HCT116 (cell line): ENCODE data around the gene TAF4. TPM values are rescaled to one million over a fixed set of nuclear protein-coding genes. Genes with fewer than 3 reads are reported as not detected.

Experiments used
- ATAC-seq: fragments of 200-7000 bp; cut with Tn5 transposase; 2 replicates; pipeline ENCODE4 v1.9.1; 2020; ENCODE audit warnings: mild to moderate bottlenecking, moderate library complexity
- BruUV-seq: library from RNA; stranded (reverse); fragments of 400-500 nt; replicated peaks from 2 replicates; lab custom pipeline; 2021; lab: Mats Ljungman, UMichigan
- CTCF ChIA-PET: fragments of 300-600 bp; sonication (Branson Sonifier 250); formaldehyde crosslinking; loops from one replicate; lab custom pipeline; 2021; ENCODE audit warnings: antibody characterized with exemption; lab: Charles Lee
- POLR2A ChIA-PET: fragments of 300-600, 350-600 bp; sonication (Branson Sonifier 250); formaldehyde crosslinking; loops from one replicate; lab custom pipeline; 2021; ENCODE audit warnings: antibody characterized with exemption; lab: Charles Lee
- RAD21 ChIA-PET, 2 experiments: fragments of 300-600 bp; sonication (Branson Sonifier 250); formaldehyde crosslinking; loops; one replicate each; lab custom pipeline; 2023; ENCODE audit warnings: low total read pairs in 2 of 2; ENCODE audit not compliant: uncharacterized antibody in 2 of 2, unreplicated experiment in 2 of 2, low non-redundant PET in 1 of 2; lab: Charles Lee
- DNase-seq: peaks from one replicate; pipeline ENCODE4 v3.0.0-alpha.2; 2010; ENCODE audit warnings: low read depth, low spot score
- H2AFZ ChIP-seq: fragments of 200-600 bp; shearing (Covaris generic), sonication (generic); 2 replicates; pipeline ENCODE4 v1.6.1; 2017; ENCODE audit warnings: low read depth, mixed run types, mixed read lengths, antibody characterized with exemption, low read length; ENCODE audit not compliant: poor library complexity, severe bottlenecking
- H3K27ac ChIP-seq: 2 replicates; pipeline ENCODE4 v1.5.1; 2012; ENCODE audit warnings: low read depth, low read length
- H3K27me3 ChIP-seq: fragments of 200-600 bp; sonication (generic); 2 replicates; pipeline ENCODE4 v1.6.1; 2016; ENCODE audit warnings: mixed run types, low read length, mixed read lengths; ENCODE audit not compliant: insufficient read depth
- H3K36me3 ChIP-seq, 2 experiments: fragments of 200-500 bp in 1 of 2; fragments of 200-600 bp in 1 of 2; sonication (Bioruptor generic) in 1 of 2; sonication (generic) in 1 of 2; 2 replicates each; pipeline versions ENCODE4 v1.5.1 to v1.6.1; 2014 to 2016; ENCODE audit warnings: low read length in 2 of 2, inconsistent platforms in 1 of 2, mixed read lengths in 1 of 2, mixed run types in 1 of 2; ENCODE audit not compliant: insufficient read depth in 2 of 2, control insufficient read depth in 1 of 2
- H3K4me1 ChIP-seq, 2 experiments: fragments of 200-600 bp in 1 of 2; sonication (generic) in 1 of 2; 2 replicates each; pipeline versions ENCODE4 v1.5.1 to v1.6.1; 2012 to 2017; ENCODE audit warnings: low read length in 2 of 2, inconsistent platforms in 1 of 2, mild to moderate bottlenecking in 1 of 2, mixed read lengths in 1 of 2, mixed run types in 1 of 2, moderate library complexity in 1 of 2; ENCODE audit not compliant: insufficient read depth in 2 of 2, control insufficient read depth in 1 of 2
- H3K4me2 ChIP-seq: fragments of 200-600 bp; sonication (generic); 2 replicates; pipeline ENCODE4 v1.6.1; 2017; ENCODE audit warnings: mixed run types, low read length, mixed read lengths
- H3K4me3 ChIP-seq, 2 experiments: fragments of 200-600 bp in 1 of 2; sonication (generic) in 1 of 2; replicated peaks in 1 of 2; 2 replicates each; pipeline ENCODE4 v1.5.1; 2011 to 2016; ENCODE audit warnings: low read length in 2 of 2, control low read depth in 1 of 2, low read depth in 1 of 2, mild to moderate bottlenecking in 1 of 2, mixed read lengths in 1 of 2, mixed run types in 1 of 2
- H3K79me2 ChIP-seq: fragments of 200-600 bp; sonication (generic); 2 replicates; pipeline ENCODE4 v1.6.1; 2017; ENCODE audit warnings: mild to moderate bottlenecking, mixed run types, low read length, moderate library complexity, mixed read lengths; ENCODE audit not compliant: insufficient read depth
- H3K9ac ChIP-seq: fragments of 200-600 bp; sonication (generic); 2 replicates; pipeline ENCODE4 v1.6.1; 2016; ENCODE audit warnings: low read length, mixed read lengths
- H3K9me2 ChIP-seq: fragments of 200-600 bp; sonication (generic), shearing (Covaris generic); 2 replicates; pipeline ENCODE4 v1.6.1; 2017; ENCODE audit warnings: mixed run types, mild to moderate bottlenecking, moderate library complexity; ENCODE audit not compliant: insufficient read depth
- H3K9me3 ChIP-seq, 2 experiments: fragments of 200-500 bp in 1 of 2; fragments of 200-600 bp in 1 of 2; sonication (Bioruptor generic) in 1 of 2; sonication (generic) in 1 of 2; 2 replicates each; pipeline ENCODE4 v1.6.1; 2014 to 2017; ENCODE audit warnings: low read length in 2 of 2, mixed read lengths in 2 of 2, inconsistent platforms in 1 of 2, low read depth in 1 of 2, mild to moderate bottlenecking in 1 of 2, mixed run types in 1 of 2, moderate library complexity in 1 of 2; ENCODE audit not compliant: control insufficient read depth in 1 of 2, insufficient read depth in 1 of 2
- H4K20me1 ChIP-seq: fragments of 200-600 bp; sonication (generic), shearing (Covaris generic); 2 replicates; pipeline ENCODE4 v1.6.1; 2017; ENCODE audit warnings: mixed run types, mild to moderate bottlenecking, moderate library complexity; ENCODE audit not compliant: insufficient read depth
- CBX3 ChIP-seq: IDR thresholded peaks from 2 replicates; pipeline ENCODE4 v1.6.1; 2012; ENCODE audit warnings: low read depth
- CEBPB ChIP-seq: IDR thresholded peaks from 2 replicates; pipeline ENCODE4 v1.6.1; 2012; ENCODE audit warnings: low read depth
- EZH2 ChIP-seq: fragments of 200-600 bp; sonication (generic); IDR thresholded peaks from 2 replicates; pipeline ENCODE4 v1.6.1; 2017; ENCODE audit warnings: antibody characterized with exemption, mixed run types
- EZH2phosphoT487 ChIP-seq: fragments of 200-600 bp; IDR thresholded peaks from 2 replicates; pipeline ENCODE4 v1.6.1; 2018; ENCODE audit warnings: antibody characterized with exemption, borderline replicate concordance
- JUND ChIP-seq: IDR thresholded peaks from 2 replicates; pipeline ENCODE4 v1.6.1; 2012
- POLR2AphosphoS5 ChIP-seq: IDR thresholded peaks from 2 replicates; pipeline ENCODE4 v1.6.1; 2011; ENCODE audit warnings: mild to moderate bottlenecking, low read depth, low read length, moderate library complexity
- RAD21 ChIP-seq: IDR thresholded peaks from 2 replicates; pipeline ENCODE4 v1.6.1; 2012; ENCODE audit warnings: low read depth, mild to moderate bottlenecking
- SIN3A ChIP-seq: IDR thresholded peaks from 2 replicates; pipeline ENCODE4 v1.6.1; 2012; ENCODE audit warnings: low read depth
- SRF ChIP-seq: IDR thresholded peaks from 2 replicates; pipeline ENCODE4 v1.6.1; 2012; ENCODE audit warnings: low read depth
- YY1 ChIP-seq: IDR thresholded peaks from 2 replicates; pipeline ENCODE4 v1.6.1; 2011; ENCODE audit warnings: low read length, low read depth, moderate library complexity, mild to moderate bottlenecking; ENCODE audit not compliant: insufficient replicate concordance; ENCODE audit errors: extremely low read depth
- ZFX ChIP-seq: fragments of 450-650 bp; IDR thresholded peaks from 2 replicates; pipeline ENCODE4 v1.6.1; 2017
- ZNF274 ChIP-seq: fragments of 200-500 bp; sonication (Bioruptor generic); IDR thresholded peaks from 2 replicates; pipeline ENCODE4 v1.6.1; 2014; ENCODE audit warnings: mild to moderate bottlenecking, low read depth, low read length, inconsistent platforms
- intact Hi-C: fragments of 100-400 bp; cut with micrococcal nuclease; formaldehyde crosslinking; loops from 2 replicates; pipeline ENCODE4 v1.10.0; 2022
- total RNA-seq: library from RNA; stranded (reverse); gene quantifications from one replicate; pipeline ENCODE4 v1.2.1, GENCODE V29; 2021; ENCODE audit not compliant: unreplicated experiment
- TF ChIP-seq, protein P1 (sequence below): IDR thresholded peaks from 2 replicates; pipeline ENCODE4 v1.6.1; 2012; ENCODE audit warnings: low read depth
- TF ChIP-seq, protein P2 (sequence below): IDR thresholded peaks from 2 replicates; pipeline ENCODE4 v1.6.1; 2012
- TF ChIP-seq, protein P3 (sequence below): IDR thresholded peaks from 2 replicates; pipeline ENCODE4 v1.6.1; 2011; ENCODE audit warnings: mild to moderate bottlenecking, low read length, moderate library complexity; ENCODE audit not compliant: insufficient replicate concordance; ENCODE audit errors: extremely low read depth
- TF ChIP-seq, protein P4 (sequence below): IDR thresholded peaks from 2 replicates; pipeline ENCODE4 v1.6.1; 2012
- TF ChIP-seq, protein P5 (sequence below), 3 experiments: fragments of 200-600 bp in 1 of 3; sonication (generic) in 1 of 3; IDR thresholded peaks in 2 of 3; conservative IDR thresholded peaks in 1 of 3; 2 replicates each; pipeline ENCODE4 v1.5.1; 2012 to 2017; ENCODE audit warnings: low read depth in 2 of 3, low read length in 2 of 3, antibody characterized with exemption in 1 of 3, borderline replicate concordance in 1 of 3, control low read depth in 1 of 3, mild to moderate bottlenecking in 1 of 3, mixed read lengths in 1 of 3, mixed run types in 1 of 3, moderate library complexity in 1 of 3; ENCODE audit not compliant: insufficient read depth in 1 of 3

TAF4 gene
- total RNA-seq, 1 experiment from 2014 or later = 26.8 TPM

DNA sequence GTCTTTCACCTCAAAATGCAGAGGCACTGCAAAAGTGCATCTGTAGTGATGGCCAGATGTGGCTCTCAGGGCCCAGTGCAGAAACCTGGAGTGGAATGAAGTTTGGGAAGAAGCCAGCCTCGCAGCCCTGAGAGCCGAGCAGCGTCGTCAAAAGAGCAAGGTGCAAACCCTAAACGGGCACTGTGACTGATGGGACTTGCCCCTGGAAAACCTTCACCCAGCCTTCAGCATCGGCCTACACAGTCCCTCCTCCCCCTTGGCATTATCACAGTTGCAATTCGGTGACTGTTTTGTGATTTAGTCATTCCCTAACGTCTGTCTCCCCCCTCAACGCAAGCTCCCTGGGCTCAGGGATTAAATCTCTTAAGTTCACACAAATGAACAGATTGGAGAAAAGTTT lies 38.6 kb downstream of the TAF4 start:
- intact Hi-C loops = no loop called here
- ChIA-PET POLR2A (no interaction called here), RAD21 (no interaction called here), CTCF (no interaction called here)
- 0 out of 2 replicates have a peak, but pooled peaks cover 4% of the 10 kb centered on the region for H4K20me1 ChIP-seq
- H3K4me3 ChIP-seq = no peak overlapping the region
- no TSS peak for BruUV-seq
- ATAC-seq (no peak), DNase-seq (no peak)
- TF ChIP-seq, protein P1, sequence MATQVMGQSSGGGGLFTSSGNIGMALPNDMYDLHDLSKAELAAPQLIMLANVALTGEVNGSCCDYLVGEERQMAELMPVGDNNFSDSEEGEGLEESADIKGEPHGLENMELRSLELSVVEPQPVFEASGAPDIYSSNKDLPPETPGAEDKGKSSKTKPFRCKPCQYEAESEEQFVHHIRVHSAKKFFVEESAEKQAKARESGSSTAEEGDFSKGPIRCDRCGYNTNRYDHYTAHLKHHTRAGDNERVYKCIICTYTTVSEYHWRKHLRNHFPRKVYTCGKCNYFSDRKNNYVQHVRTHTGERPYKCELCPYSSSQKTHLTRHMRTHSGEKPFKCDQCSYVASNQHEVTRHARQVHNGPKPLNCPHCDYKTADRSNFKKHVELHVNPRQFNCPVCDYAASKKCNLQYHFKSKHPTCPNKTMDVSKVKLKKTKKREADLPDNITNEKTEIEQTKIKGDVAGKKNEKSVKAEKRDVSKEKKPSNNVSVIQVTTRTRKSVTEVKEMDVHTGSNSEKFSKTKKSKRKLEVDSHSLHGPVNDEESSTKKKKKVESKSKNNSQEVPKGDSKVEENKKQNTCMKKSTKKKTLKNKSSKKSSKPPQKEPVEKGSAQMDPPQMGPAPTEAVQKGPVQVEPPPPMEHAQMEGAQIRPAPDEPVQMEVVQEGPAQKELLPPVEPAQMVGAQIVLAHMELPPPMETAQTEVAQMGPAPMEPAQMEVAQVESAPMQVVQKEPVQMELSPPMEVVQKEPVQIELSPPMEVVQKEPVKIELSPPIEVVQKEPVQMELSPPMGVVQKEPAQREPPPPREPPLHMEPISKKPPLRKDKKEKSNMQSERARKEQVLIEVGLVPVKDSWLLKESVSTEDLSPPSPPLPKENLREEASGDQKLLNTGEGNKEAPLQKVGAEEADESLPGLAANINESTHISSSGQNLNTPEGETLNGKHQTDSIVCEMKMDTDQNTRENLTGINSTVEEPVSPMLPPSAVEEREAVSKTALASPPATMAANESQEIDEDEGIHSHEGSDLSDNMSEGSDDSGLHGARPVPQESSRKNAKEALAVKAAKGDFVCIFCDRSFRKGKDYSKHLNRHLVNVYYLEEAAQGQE = no peak
- TF ChIP-seq, protein P2, sequence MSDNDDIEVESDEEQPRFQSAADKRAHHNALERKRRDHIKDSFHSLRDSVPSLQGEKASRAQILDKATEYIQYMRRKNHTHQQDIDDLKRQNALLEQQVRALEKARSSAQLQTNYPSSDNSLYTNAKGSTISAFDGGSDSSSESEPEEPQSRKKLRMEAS = no peak
- TF ChIP-seq CEBPB = no peak
- TF ChIP-seq CBX3 = no peak
- no peak for TF ChIP-seq JUND
- no peak for TF ChIP-seq EZH2
- TF ChIP-seq EZH2phosphoT487 = no peak
- no peak for TF ChIP-seq POLR2AphosphoS5
- TF ChIP-seq SIN3A = no peak
- no peak for TF ChIP-seq SRF
- no peak for TF ChIP-seq YY1
- TF ChIP-seq, protein P3, sequence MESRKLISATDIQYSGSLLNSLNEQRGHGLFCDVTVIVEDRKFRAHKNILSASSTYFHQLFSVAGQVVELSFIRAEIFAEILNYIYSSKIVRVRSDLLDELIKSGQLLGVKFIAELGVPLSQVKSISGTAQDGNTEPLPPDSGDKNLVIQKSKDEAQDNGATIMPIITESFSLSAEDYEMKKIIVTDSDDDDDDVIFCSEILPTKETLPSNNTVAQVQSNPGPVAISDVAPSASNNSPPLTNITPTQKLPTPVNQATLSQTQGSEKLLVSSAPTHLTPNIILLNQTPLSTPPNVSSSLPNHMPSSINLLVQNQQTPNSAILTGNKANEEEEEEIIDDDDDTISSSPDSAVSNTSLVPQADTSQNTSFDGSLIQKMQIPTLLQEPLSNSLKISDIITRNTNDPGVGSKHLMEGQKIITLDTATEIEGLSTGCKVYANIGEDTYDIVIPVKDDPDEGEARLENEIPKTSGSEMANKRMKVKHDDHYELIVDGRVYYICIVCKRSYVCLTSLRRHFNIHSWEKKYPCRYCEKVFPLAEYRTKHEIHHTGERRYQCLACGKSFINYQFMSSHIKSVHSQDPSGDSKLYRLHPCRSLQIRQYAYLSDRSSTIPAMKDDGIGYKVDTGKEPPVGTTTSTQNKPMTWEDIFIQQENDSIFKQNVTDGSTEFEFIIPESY = no peak
- TF ChIP-seq ZNF274 = no peak
- TF ChIP-seq, protein P4, sequence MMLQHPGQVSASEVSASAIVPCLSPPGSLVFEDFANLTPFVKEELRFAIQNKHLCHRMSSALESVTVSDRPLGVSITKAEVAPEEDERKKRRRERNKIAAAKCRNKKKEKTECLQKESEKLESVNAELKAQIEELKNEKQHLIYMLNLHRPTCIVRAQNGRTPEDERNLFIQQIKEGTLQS = no peak
- TF ChIP-seq, protein P5, sequence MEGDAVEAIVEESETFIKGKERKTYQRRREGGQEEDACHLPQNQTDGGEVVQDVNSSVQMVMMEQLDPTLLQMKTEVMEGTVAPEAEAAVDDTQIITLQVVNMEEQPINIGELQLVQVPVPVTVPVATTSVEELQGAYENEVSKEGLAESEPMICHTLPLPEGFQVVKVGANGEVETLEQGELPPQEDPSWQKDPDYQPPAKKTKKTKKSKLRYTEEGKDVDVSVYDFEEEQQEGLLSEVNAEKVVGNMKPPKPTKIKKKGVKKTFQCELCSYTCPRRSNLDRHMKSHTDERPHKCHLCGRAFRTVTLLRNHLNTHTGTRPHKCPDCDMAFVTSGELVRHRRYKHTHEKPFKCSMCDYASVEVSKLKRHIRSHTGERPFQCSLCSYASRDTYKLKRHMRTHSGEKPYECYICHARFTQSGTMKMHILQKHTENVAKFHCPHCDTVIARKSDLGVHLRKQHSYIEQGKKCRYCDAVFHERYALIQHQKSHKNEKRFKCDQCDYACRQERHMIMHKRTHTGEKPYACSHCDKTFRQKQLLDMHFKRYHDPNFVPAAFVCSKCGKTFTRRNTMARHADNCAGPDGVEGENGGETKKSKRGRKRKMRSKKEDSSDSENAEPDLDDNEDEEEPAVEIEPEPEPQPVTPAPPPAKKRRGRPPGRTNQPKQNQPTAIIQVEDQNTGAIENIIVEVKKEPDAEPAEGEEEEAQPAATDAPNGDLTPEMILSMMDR (IDR thresholded peaks at IDR 0.05 in 2 of 3, conservative IDR thresholded peaks at IDR 0.05 in 1 of 3; ENCODE audit: borderline replicate concordance in 1 of 3, insufficient read depth in 1 of 3, low read depth in 2 of 3, low read length in 2 of 3) = no peak
- TF ChIP-seq ZFX = no peak
- TF ChIP-seq RAD21 = no peak
- no peak overlapping the region for H3K9ac ChIP-seq
- H3K9me2 ChIP-seq = no peaks in the 10 kb centered on the region
- H3K79me2 ChIP-seq = peaks cover 97% of the 10 kb centered on the region
- no peak overlapping the region for H3K27ac ChIP-seq
- H3K4me1 ChIP-seq = no peaks in the 10 kb centered on the region
- H3K4me2 ChIP-seq = no peak overlapping the region
- H3K9me3 ChIP-seq = no peaks in the 10 kb centered on the region
- H3K36me3 ChIP-seq = no peaks in the 10 kb centered on the region
- no peaks in the 10 kb centered on the region for H3K27me3 ChIP-seq
- no peak overlapping the region for H2AFZ ChIP-seq
